ENCODE results near the gene GPRC5A. TPM values are rescaled to one million over a fixed set of nuclear protein-coding genes. Genes with fewer than 3 reads are reported as not detected.
"Not testable (repeated sequence)": the region's sequence is repeated elsewhere in the genome, so short reads cannot be mapped to it uniquely, and the experiment has no call there.

The GPRC5A gene
- total RNA-seq, 2 experiments from 2014 or later, result not detected

GRCh38 chr12:12875301-12875700, 16.1 kb upstream of the GPRC5A start:
- POLR2A ChIA-PET; DNase-seq; H3K27ac Mint-ChIP-seq; H3K4me3 Mint-ChIP-seq; H3K36me3 Mint-ChIP-seq; H3K4me1 Mint-ChIP-seq; ATAC-seq (ENCODE audit: low read depth); H3K9me3 Mint-ChIP-seq: not testable (repeated sequence)
- peaks cover 12% of the 10 kb centered on the region for H3K27me3 Mint-ChIP-seq

- no peaks in the 10 kb centered on the region for H3K9me3 Mint-ChIP-seq
- no peak overlapping the region for H3K4me3 Mint-ChIP-seq
- peaks cover 12% of the 10 kb centered on the region for H3K27me3 Mint-ChIP-seq
- peaks cover 14% of the 10 kb centered on the region for H3K4me1 Mint-ChIP-seq
- H3K36me3 Mint-ChIP-seq, result no peaks in the 10 kb centered on the region
- POLR2A ChIA-PET, result no interaction called here
- H3K27ac Mint-ChIP-seq, result no peak overlapping the region
- ATAC-seq (ENCODE audit: low read depth) (no peak), DNase-seq (no peak)
These were observed 14.1 kb upstream of the GPRC5A start for GRCh38 chr12:12877153-12877768.

GRCh38 chr12:12877781-12878455, 13.4 kb upstream of the GPRC5A start:
- ATAC-seq (ENCODE audit: low read depth) (no peak), DNase-seq (no peak)
- Mint-ChIP-seq H3K27me3 (peaks cover 17% of the 10 kb centered on the region), H3K27ac (no peak overlapping the region), H3K36me3 (no peaks in the 10 kb centered on the region), H3K9me3 (no peaks in the 10 kb centered on the region), H3K4me1 (peaks cover 14% of the 10 kb centered on the region), H3K4me3 (no peak overlapping the region)
- POLR2A ChIA-PET, result interaction anchor here (0.6 kb wide), 1 partner anchor 200 kb away, joined by 6 read pairs; no protein-coding TSS in a partner anchor

GRCh38 chr12:12880537-12880936, 10.8 kb upstream of the GPRC5A start:
- Mint-ChIP-seq H3K9me3 (no peaks in the 10 kb centered on the region), H3K27me3 (peaks cover 35% of the 10 kb centered on the region), H3K4me1 (peaks cover 14% of the 10 kb centered on the region), H3K27ac (peak overlapping the region; percentile 65), H3K4me3 (peak overlapping the region; percentile 43), H3K36me3 (no peaks in the 10 kb centered on the region)
- DNase-seq, result peak; percentile 61
- POLR2A ChIA-PET, result no interaction called here
- peak; percentile 27 for ATAC-seq (ENCODE audit: low read depth)

DNA sequence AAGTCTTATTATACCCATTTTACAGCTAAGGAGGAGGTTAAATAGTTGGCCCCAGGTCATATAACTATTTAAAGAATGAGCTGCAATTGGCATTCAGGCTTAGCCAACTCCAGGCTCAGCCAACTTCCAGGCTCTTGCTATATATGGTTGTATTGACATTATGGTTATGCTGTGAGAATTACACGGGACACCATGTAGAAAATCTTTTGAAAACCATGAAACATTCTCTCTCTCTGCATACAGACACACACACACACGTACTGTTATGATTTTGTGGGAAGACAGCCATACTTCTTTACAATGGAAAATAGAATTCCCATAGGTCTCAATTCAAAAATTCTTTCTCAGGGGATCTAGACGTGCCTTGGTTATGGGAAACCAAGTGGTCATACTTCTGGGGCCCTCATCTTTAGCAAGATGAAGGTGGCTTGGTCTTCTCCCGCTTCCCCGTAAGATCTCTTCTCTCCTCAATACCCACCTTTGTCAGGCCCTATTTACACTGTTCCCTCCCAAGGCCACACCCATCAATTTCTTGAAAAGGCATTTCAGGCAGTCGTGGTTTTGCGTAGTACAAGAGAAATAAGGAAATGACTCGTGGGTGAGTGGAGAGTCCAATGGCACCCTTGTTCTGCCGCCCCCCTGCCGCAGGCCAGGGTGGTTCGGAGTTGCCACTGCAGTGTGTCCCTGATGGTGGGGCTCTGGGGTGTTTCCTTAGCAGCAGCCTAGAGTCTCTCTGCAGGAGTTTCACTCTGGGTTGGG, 10.0 kb upstream of the GPRC5A start:
- Mint-ChIP-seq H3K9me3 (no peaks in the 10 kb centered on the region), H3K4me1 (peaks cover 14% of the 10 kb centered on the region), H3K36me3 (no peaks in the 10 kb centered on the region), H3K27ac (no peak overlapping the region), H3K4me3 (peak overlapping the region; percentile 20), H3K27me3 (peaks cover 39% of the 10 kb centered on the region)
- DNase-seq, result no peak
- ATAC-seq (ENCODE audit: low read depth), result peak; percentile 53
- POLR2A ChIA-PET, result no interaction called here

- POLR2A ChIA-PET, result no interaction called here
- DNase-seq, result no peak
- Mint-ChIP-seq H3K9me3 (no peaks in the 10 kb centered on the region), H3K4me3 (no peak overlapping the region), H3K4me1 (peaks cover 14% of the 10 kb centered on the region), H3K27ac (no peak overlapping the region), H3K27me3 (peaks cover 41% of the 10 kb centered on the region), H3K36me3 (no peaks in the 10 kb centered on the region)
- no peak for ATAC-seq (ENCODE audit: low read depth)
These were observed 9.1 kb upstream of the GPRC5A start for GRCh38 chr12:12882288-12882687.

- H3K27me3 Mint-ChIP-seq, result peaks cover 37% of the 10 kb centered on the region
- H3K4me1 Mint-ChIP-seq, result peaks cover 14% of the 10 kb centered on the region
- no peaks in the 10 kb centered on the region for H3K9me3 Mint-ChIP-seq
- POLR2A ChIA-PET, result no interaction called here
- ATAC-seq (ENCODE audit: low read depth), result no peak
- DNase-seq, result no peak
- H3K27ac Mint-ChIP-seq, result no peak overlapping the region
- H3K4me3 Mint-ChIP-seq, result no peak overlapping the region
- H3K36me3 Mint-ChIP-seq, result no peaks in the 10 kb centered on the region
These were observed 7.9 kb upstream of the GPRC5A start for GRCh38 chr12:12883369-12884001.

- Mint-ChIP-seq H3K9me3 (no peaks in the 10 kb centered on the region), H3K27ac (no peak overlapping the region), H3K4me3 (no peak overlapping the region), H3K27me3 (peaks cover 49% of the 10 kb centered on the region), H3K4me1 (peaks cover 14% of the 10 kb centered on the region), H3K36me3 (no peaks in the 10 kb centered on the region)
- ATAC-seq (ENCODE audit: low read depth), result no peak
- no peak for DNase-seq
- POLR2A ChIA-PET, result no interaction called here
These were observed 6.1 kb upstream of the GPRC5A start for GRCh38 chr12:12885096-12885792.

DNA sequence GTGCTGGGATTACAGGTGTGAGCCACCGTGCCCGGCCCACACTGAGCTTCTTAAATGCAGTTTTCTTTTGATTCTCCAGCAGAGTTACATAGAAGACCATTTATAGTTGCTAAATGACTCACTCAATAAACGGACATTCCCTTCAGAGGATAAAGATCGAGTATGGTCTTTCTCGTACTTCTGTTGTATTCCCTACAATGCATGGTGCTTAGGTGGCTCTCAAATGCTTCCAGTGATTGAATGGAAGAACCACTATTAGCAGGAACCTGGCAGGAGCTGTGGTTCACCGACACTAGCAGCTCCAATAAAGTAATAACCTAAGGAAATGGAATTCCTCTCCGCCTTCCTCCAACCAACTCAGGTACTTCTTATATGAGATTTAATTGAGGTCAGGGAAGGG, 3.9 kb upstream of the GPRC5A start:
- no peak overlapping the region for H3K27ac Mint-ChIP-seq
- no peaks in the 10 kb centered on the region for H3K36me3 Mint-ChIP-seq
- no peak for ATAC-seq (ENCODE audit: low read depth)
- H3K4me1 Mint-ChIP-seq, result peaks cover 5% of the 10 kb centered on the region
- POLR2A ChIA-PET, result no interaction called here
- H3K27me3 Mint-ChIP-seq, result peaks cover 62% of the 10 kb centered on the region
- H3K4me3 Mint-ChIP-seq, result no peak overlapping the region
- DNase-seq, result no peak
- H3K9me3 Mint-ChIP-seq, result no peaks in the 10 kb centered on the region

GRCh38 chr12:12889701-12890100, 1.7 kb upstream of the GPRC5A start:
- Mint-ChIP-seq H3K27ac (no peak overlapping the region), H3K4me1 (peaks cover 5% of the 10 kb centered on the region), H3K9me3 (no peaks in the 10 kb centered on the region), H3K4me3 (no peak overlapping the region), H3K27me3 (peaks cover 55% of the 10 kb centered on the region), H3K36me3 (no peaks in the 10 kb centered on the region)
- ATAC-seq (ENCODE audit: low read depth), result no peak
- POLR2A ChIA-PET, result no interaction called here
- DNase-seq, result no peak

GRCh38 chr12:12890543-12891079, 751 bp upstream of the GPRC5A start:
- DNase-seq, result no peak
- Mint-ChIP-seq H3K27ac (no peak overlapping the region), H3K9me3 (no peaks in the 10 kb centered on the region), H3K36me3 (no peaks in the 10 kb centered on the region), H3K4me1 (peaks cover 5% of the 10 kb centered on the region), H3K27me3 (peaks cover 61% of the 10 kb centered on the region), H3K4me3 (peak overlapping the region; percentile 80)
- ATAC-seq (ENCODE audit: low read depth), result peak; percentile 62
- POLR2A ChIA-PET, result interaction anchor here (0.6 kb wide), 1 partner anchor 155 kb away, joined by 3 read pairs; no protein-coding TSS in a partner anchor

GRCh38 chr12:12891881-12892355, 556 bp downstream of the GPRC5A start:
- Mint-ChIP-seq H3K27ac (no peak overlapping the region), H3K9me3 (no peaks in the 10 kb centered on the region), H3K27me3 (peaks cover 60% of the 10 kb centered on the region), H3K4me1 (peaks cover 5% of the 10 kb centered on the region), H3K36me3 (no peaks in the 10 kb centered on the region), H3K4me3 (no peak overlapping the region)
- POLR2A ChIA-PET, result interaction anchor here (0.9 kb wide), 1 partner anchor 49 kb away, joined by 3 read pairs; no protein-coding TSS in a partner anchor
- ATAC-seq (ENCODE audit: low read depth), result no peak
- DNase-seq, result no peak

All from activated naive CD8-positive, alpha-beta T cell treated with anti-CD3 and anti-CD28 coated beads, Interleukin-2, amount 10 ng/mL, durations not matched to agents 7 days and 5 days (primary cell).